Measurements from ENCODE around the gene TCF25. TPM values are rescaled to one million over a fixed set of nuclear protein-coding genes. Genes with fewer than 3 reads are reported as not detected.

The TCF25 gene
- total RNA-seq = 209 and 238 TPM in 2 replicates

GRCh38 chr16:89873109-89873971 lies at the start of gene TCF25:
TCF25 (plus strand) TSS chr16:89873592; CDS start chr16:89873668, 76 bp downstream.

DNA sequence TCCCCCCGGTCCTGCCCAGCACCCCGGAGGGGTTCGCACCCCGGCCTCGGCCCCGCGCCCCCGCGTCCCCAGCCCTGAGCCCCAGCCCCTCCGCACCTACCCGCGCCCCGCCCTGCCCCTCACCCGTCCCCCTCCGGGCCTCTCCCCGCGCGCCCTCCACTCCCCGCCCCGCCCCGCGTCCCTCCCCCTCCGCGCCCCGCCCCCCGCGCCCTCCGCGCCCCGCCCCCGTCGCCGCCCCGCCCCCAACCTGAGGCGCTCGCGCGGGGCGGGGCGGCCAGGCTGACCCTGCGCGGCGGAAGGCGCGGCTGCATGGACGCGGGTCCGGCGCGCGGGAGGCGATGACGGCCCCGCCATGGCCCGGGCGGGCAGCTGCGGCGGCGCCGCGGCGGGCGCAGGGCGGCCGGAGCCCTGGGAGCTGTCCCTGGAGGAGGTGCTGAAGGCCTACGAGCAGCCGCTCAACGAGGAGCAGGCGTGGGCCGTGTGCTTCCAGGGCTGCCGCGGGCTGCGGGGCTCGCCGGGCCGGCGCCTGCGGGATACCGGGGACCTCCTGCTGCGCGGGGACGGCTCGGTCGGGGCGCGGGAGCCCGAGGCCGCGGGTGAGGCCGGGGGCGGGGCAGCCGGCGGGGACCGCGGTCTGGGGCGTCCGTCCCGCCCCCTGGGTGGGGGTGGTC lies 45.1 kb upstream of the TCF25 start, which contains the start of gene SPIRE2:
Gene SPIRE2, plus strand, starts transcription at position 277 of the 671 bp plus-strand sequence. Its CDS starts 76 bp downstream, at position 353.

GRCh38 chr16:89918453-89919347 lies 45.3 kb downstream of the TCF25 start, which contains the start of gene MC1R:
MC1R (plus strand) TSS chr16:89918862; CDS start chr16:89919259, 397 bp downstream.

GRCh38 chr16:89922884-89923639 lies 49.7 kb downstream of the TCF25 start, which contains the start of gene TUBB3:
TUBB3 (plus strand) TSS chr16:89923342; CDS start chr16:89923402, 60 bp downstream.

Other genes with a start within 250 kb of the TCF25 start
- 72.0 and 82.3 TPM in 2 replicates for gene CHMP1A, start 215.9 kb upstream of the TCF25 start, total RNA-seq
- gene SPATA33, start 215.8 kb upstream of the TCF25 start, total RNA-seq = 1.3 and 2.6 TPM in 2 replicates
- gene CDK10, start 186.9 kb upstream of the TCF25 start, total RNA-seq = 25.6 and 29.5 TPM in 2 replicates
- 6.7 and 6.8 TPM in 2 replicates for gene SPATA2L, start 171.9 kb upstream of the TCF25 start, total RNA-seq
- 7.1 TPM in 2 replicates for gene VPS9D1, start 152.7 kb upstream of the TCF25 start, total RNA-seq
- 8.2 and 12.5 TPM in 2 replicates for gene ZNF276, start 152.1 kb upstream of the TCF25 start, total RNA-seq
- gene FANCA, start 56.9 kb upstream of the TCF25 start, total RNA-seq = 2.0 and 2.2 TPM in 2 replicates
- gene SPIRE2, start 45.1 kb upstream of the TCF25 start, total RNA-seq = 0.55 and 1.00 TPM in 2 replicates
- gene MC1R, start 45.3 kb downstream of the TCF25 start, total RNA-seq = 3.6 and 4.3 TPM in 2 replicates
- gene TUBB3, start 49.8 kb downstream of the TCF25 start, total RNA-seq = 128 and 149 TPM in 2 replicates
- 85.5 and 94.7 TPM in 2 replicates for gene DEF8, start 75.2 kb downstream of the TCF25 start, total RNA-seq
- gene DBNDD1, start 145.9 kb downstream of the TCF25 start, total RNA-seq = 0.65 and 0.71 TPM in 2 replicates
- gene PRDM7, start 203.7 kb downstream of the TCF25 start, total RNA-seq = under 0.01 TPM in 1 of 2 replicates, not detected in the other